ENCODE measurements around the gene PRR20A.
"Not testable (repeated sequence)": the region's sequence is repeated elsewhere in the genome, so short reads cannot be mapped to it uniquely, and the experiment has no call there.

The PRR20A gene

DNA sequence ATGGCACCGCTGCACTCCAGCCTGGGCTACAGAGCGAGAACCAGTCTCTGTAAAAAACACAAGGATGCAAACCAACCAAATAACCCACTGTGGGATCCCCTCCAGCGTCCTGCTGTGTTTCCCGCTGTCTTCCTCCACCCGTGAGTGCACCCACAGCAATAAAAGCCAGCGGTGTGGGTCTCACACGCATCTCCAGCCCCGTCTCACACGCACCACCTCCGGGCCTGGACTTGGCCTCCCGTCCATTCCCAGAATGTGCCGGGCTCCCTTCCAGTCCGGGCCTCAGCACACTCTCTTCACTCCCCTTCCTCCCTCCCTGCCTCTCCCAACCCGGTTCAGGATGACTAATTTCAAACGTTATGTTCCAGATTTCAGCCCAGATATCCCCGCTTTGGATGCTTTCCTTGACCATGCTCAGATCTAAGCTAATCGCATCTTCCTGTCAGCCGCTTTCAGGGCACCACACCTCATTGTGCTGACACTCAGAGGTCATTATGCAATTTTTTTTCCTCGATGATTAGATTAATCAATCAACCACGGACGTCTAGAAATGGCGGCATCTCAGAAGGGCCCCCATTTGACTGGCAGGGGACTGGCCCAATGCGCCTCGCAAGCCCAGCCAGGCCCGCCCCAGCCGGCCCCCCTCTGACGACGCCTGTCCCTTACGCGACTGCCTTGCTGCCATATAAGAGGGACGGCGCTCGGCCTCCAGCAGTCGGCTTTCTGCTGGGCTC, at the start of gene PRR20A:
PRR20A (plus strand) TSS at position 684 of the 734 bp plus-strand sequence. CDS start 387 bp downstream, outside the sequence.
- H3K4me3 ChIP-seq (ENCODE audit: low read depth, low read length): not testable (repeated sequence)

- H3K4me3 ChIP-seq (ENCODE audit: low read depth, low read length): no peak overlapping the region
- no peak for TF ChIP-seq CTCF (IDR thresholded peaks at IDR 0.05; ENCODE audit: borderline replicate concordance, insufficient read depth, low read depth, low read length)
Measured at GRCh38 chr13:57114945-57115344, 25.8 kb upstream of the PRR20A start.

DNA sequence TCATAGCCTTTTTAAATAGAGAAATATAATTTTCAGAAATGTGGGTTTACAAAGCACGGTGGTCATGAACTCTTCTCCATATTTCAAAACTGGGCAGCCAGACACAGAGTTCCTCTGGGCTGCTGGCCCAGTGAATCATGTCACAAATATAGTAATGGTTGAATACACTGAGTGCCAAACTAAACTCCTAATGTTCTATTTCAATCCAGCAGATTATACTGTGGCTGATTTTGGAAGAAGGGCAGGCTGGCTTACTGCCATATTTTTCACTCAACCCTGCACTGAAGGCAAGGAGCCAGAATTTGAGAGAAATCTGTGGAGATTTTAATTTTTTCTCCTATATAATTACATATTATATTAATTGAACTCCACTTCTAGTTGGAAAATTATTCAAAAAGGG, 17.0 kb upstream of the PRR20A start:
- H3K4me3 ChIP-seq (ENCODE audit: low read depth, low read length): no peak overlapping the region
- no peak for TF ChIP-seq CTCF (IDR thresholded peaks at IDR 0.05; ENCODE audit: borderline replicate concordance, insufficient read depth, low read depth, low read length)

DNA sequence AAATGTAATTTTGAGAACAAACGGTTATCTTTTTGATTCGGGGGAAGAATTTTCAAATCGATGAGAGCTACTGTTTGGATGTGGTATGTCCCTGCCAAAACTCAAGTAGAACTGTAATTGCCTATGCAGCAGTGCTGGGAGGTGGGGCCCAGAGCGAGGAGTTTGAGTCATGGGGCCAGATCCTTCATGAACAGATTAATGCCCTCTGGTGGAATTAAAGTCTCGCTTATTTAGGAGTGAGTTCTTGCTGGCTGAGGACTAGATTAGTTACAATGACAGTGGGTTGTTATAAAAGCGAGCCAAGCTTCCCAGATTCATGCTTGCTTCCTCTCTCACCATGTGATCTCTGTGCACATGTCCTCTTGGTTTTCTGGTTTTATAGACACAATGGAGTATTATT, 11.8 kb upstream of the PRR20A start:
- no peak overlapping the region for H3K4me3 ChIP-seq (ENCODE audit: low read depth, low read length)
- TF ChIP-seq CTCF (IDR thresholded peaks at IDR 0.05; ENCODE audit: borderline replicate concordance, insufficient read depth, low read depth, low read length): no peak

DNA sequence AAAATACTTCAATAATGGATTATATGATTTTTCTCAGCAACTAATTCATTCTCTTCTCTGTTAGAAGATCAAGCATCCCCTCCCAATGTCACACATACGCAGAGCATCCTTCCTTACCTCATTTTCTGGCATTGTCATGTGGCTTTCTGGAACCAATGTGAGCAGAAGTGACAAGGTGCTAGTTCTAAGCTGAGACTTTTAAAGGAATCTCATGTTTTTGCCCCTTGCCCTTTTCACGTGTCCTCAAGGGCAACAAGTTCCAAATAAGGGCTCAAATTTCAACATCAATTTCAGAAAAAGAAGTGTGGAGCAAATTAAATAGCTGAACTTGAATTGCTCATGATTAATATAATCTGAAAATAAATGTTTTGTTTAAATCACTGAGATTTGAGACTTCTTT, 4.6 kb upstream of the PRR20A start:
- TF ChIP-seq CTCF (IDR thresholded peaks at IDR 0.05; ENCODE audit: borderline replicate concordance, insufficient read depth, low read depth, low read length): no peak

GRCh38 chr13:57137585-57137984, 3.1 kb upstream of the PRR20A start:
- no peak overlapping the region for H3K4me3 ChIP-seq (ENCODE audit: low read depth, low read length)
- TF ChIP-seq CTCF (IDR thresholded peaks at IDR 0.05; ENCODE audit: borderline replicate concordance, insufficient read depth, low read depth, low read length): no peak

More for the DNA sequence above, 4.6 kb upstream of the PRR20A start:
- no peak overlapping the region for H3K4me3 ChIP-seq (ENCODE audit: low read depth, low read length)

GRCh38 chr13:57138988-57139387, 1.7 kb upstream of the PRR20A start:
- no peak for TF ChIP-seq CTCF (IDR thresholded peaks at IDR 0.05; ENCODE audit: borderline replicate concordance, insufficient read depth, low read depth, low read length)
- no peak overlapping the region for H3K4me3 ChIP-seq (ENCODE audit: low read depth, low read length)

DNA sequence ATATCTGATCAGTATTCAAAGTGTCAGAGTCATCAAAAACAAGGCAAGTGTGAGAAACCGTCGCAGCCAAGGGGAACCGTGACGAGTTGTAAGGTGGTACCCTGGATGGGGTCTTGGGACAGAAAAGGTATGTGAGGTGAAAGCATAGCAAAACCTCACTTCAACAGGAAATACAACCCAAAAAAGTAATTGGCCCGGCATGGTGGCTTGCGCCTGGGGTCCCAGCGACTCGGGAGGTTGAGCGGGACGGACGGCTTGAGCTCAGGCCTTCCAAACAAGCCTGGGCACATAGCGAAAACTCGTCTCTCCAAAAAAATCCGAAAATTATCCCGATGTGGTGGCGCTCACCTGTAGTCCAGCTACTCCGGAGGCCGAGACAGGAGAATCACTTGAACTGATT, 937 bp upstream of the PRR20A start:
- H3K4me3 ChIP-seq (ENCODE audit: low read depth, low read length): not testable (repeated sequence)

GRCh38 chr13:57147188-57147587, 6.5 kb downstream of the PRR20A start, which contains the start of gene PRR20B:
PRR20B (plus strand) TSS chr13:57147488; CDS start chr13:57147875, 387 bp downstream.
- not testable (repeated sequence) for H3K4me3 ChIP-seq (ENCODE audit: low read depth, low read length)

- not testable (repeated sequence) for H3K4me3 ChIP-seq (ENCODE audit: low read depth, low read length)
Measured at GRCh38 chr13:57148106-57148505, 7.4 kb downstream of the PRR20A start.

GRCh38 chr13:57153761-57154160, 13.0 kb downstream of the PRR20A start, which contains the start of gene PRR20C:
PRR20C (plus strand) TSS chr13:57154061; CDS start chr13:57154448, 387 bp downstream.
- H3K4me3 ChIP-seq (ENCODE audit: low read depth, low read length): not testable (repeated sequence)

GRCh38 chr13:57160332-57160731, 19.6 kb downstream of the PRR20A start, which contains the start of gene PRR20D:
PRR20D (plus strand) TSS chr13:57160632; CDS start chr13:57161019, 387 bp downstream.
- H3K4me3 ChIP-seq (ENCODE audit: low read depth, low read length): not testable (repeated sequence)
